Measurements from ENCODE around the gene SEC11A.

Gene SEC11A

GRCh38 chr15:84634228-84634837, 81.6 kb downstream of the SEC11A start:
- no peak for DNase-seq

GRCh38 chr15:84633311-84634227, 82.4 kb downstream of the SEC11A start:
- DNase-seq: no peak

- no peak for DNase-seq
Measured at GRCh38 chr15:84631706-84632272, 84.2 kb downstream of the SEC11A start.

- no peak for DNase-seq
Measured at GRCh38 chr15:84629033-84629432, 86.9 kb downstream of the SEC11A start.

- DNase-seq: no peak
Measured at GRCh38 chr15:84625123-84625522, 90.8 kb downstream of the SEC11A start.

- no peak for DNase-seq
Measured at GRCh38 chr15:84624359-84624758, 91.6 kb downstream of the SEC11A start.

- DNase-seq: no peak
Measured at GRCh38 chr15:84621358-84621979, 94.5 kb downstream of the SEC11A start.

- DNase-seq: no peak
Measured at GRCh38 chr15:84620626-84621025, 95.3 kb downstream of the SEC11A start.
